ENCODE data around the gene KNOP1.

KNOP1 gene

GRCh38 chr16:19701091-19701490, 16.9 kb downstream of the KNOP1 start:
- H3K4me3 ChIP-seq (ENCODE audit: low read depth, low read length): no peak overlapping the region

GRCh38 chr16:19700319-19700781, 17.7 kb downstream of the KNOP1 start:
- peak; percentile 81 for DNase-seq (ENCODE audit: low read depth)
- no peak overlapping the region for H3K4me3 ChIP-seq (ENCODE audit: low read depth, low read length)
- TF ChIP-seq CTCF (conservative IDR thresholded peaks at IDR 0.05; ENCODE audit: low read depth, low read length): no peak

More at GRCh38 chr16:19701091-19701490, 16.9 kb downstream of the KNOP1 start:
- peak; percentile 46 for DNase-seq (ENCODE audit: low read depth)
- TF ChIP-seq CTCF (conservative IDR thresholded peaks at IDR 0.05; ENCODE audit: low read depth, low read length): no peak

GRCh38 chr16:19699472-19699871, 18.6 kb downstream of the KNOP1 start:
- TF ChIP-seq CTCF (conservative IDR thresholded peaks at IDR 0.05; ENCODE audit: low read depth, low read length): no peak
- no peak overlapping the region for H3K4me3 ChIP-seq (ENCODE audit: low read depth, low read length)
- DNase-seq (ENCODE audit: low read depth): no peak

- no peak overlapping the region for H3K4me3 ChIP-seq (ENCODE audit: low read depth, low read length)
- DNase-seq (ENCODE audit: low read depth): peak; percentile 62
These were observed 19.3 kb downstream of the KNOP1 start for GRCh38 chr16:19698480-19699465.

GRCh38 chr16:19697756-19698318, 20.2 kb downstream of the KNOP1 start:
- H3K4me3 ChIP-seq (ENCODE audit: low read depth, low read length): no peak overlapping the region
- DNase-seq (ENCODE audit: low read depth): no peak
- TF ChIP-seq CTCF (conservative IDR thresholded peaks at IDR 0.05; ENCODE audit: low read depth, low read length): no peak

More at GRCh38 chr16:19698480-19699465, 19.3 kb downstream of the KNOP1 start:
- no peak for TF ChIP-seq CTCF (conservative IDR thresholded peaks at IDR 0.05; ENCODE audit: low read depth, low read length)

GRCh38 chr16:19696961-19697360, 21.1 kb downstream of the KNOP1 start:
- no peak for TF ChIP-seq CTCF (conservative IDR thresholded peaks at IDR 0.05; ENCODE audit: low read depth, low read length)
- no peak for DNase-seq (ENCODE audit: low read depth)
- no peak overlapping the region for H3K4me3 ChIP-seq (ENCODE audit: low read depth, low read length)
